Astrocyte (in vitro differentiated cells and primary cell): ENCODE measurements around the gene CACNA1F. TPM values are rescaled to one million over a fixed set of nuclear protein-coding genes. Genes with fewer than 3 reads are reported as not detected.

ENCODE experiments used
- DNase-seq: peaks from one replicate; pipeline ENCODE4 v3.0.0-alpha.2; 2010; ENCODE audit warnings: low read depth
- FAIRE-seq: peaks from 2 replicates; lab custom pipeline; 2011; peaks lifted over from hg19 to GRCh38; lab: Jason Lieb, UNC
- H2AFZ ChIP-seq: 2 replicates; pipeline ENCODE4 v1.6.0; 2012; ENCODE audit warnings: low read depth, low read length, inconsistent platforms
- H3K27ac ChIP-seq: 2 replicates; pipeline ENCODE4 v1.5.1; 2011; ENCODE audit warnings: low read depth, low read length, inconsistent platforms
- H3K27me3 ChIP-seq: 2 replicates; pipeline ENCODE4 v1.6.0; 2011; ENCODE audit warnings: low read length, inconsistent platforms; ENCODE audit not compliant: insufficient read depth
- H3K36me3 ChIP-seq: 2 replicates; pipeline ENCODE4 v1.5.1; 2011; ENCODE audit warnings: low read length, inconsistent platforms; ENCODE audit not compliant: insufficient read depth
- H3K4me1 ChIP-seq: 2 replicates; pipeline ENCODE4 v1.5.1; 2011; ENCODE audit warnings: low read length, inconsistent platforms; ENCODE audit not compliant: insufficient read depth
- H3K4me2 ChIP-seq: 2 replicates; pipeline ENCODE4 v1.6.0; 2012; ENCODE audit warnings: low read length, inconsistent platforms
- H3K4me3 ChIP-seq: 2 replicates; pipeline ENCODE4 v1.5.1; 2011; ENCODE audit warnings: low read depth, mild to moderate bottlenecking, low read length, inconsistent platforms; ENCODE audit not compliant: insufficient read depth
- H3K79me2 ChIP-seq: 2 replicates; pipeline ENCODE4 v1.6.0; 2012; ENCODE audit warnings: mild to moderate bottlenecking, low read length, inconsistent platforms; ENCODE audit not compliant: insufficient read depth
- H3K9ac ChIP-seq: 2 replicates; pipeline ENCODE4 v1.6.0; 2012; ENCODE audit warnings: mild to moderate bottlenecking, low read length, inconsistent platforms
- H3K9me3 ChIP-seq: 2 replicates; pipeline ENCODE4 v1.5.1; 2012; ENCODE audit warnings: low read depth, mild to moderate bottlenecking, low read length, inconsistent platforms; ENCODE audit not compliant: insufficient read depth
- H4K20me1 ChIP-seq: 2 replicates; pipeline ENCODE4 v1.6.0; 2012; ENCODE audit warnings: low read length, inconsistent platforms; ENCODE audit not compliant: insufficient read depth
- H3K27ac Mint-ChIP-seq: one replicate; pipeline ENCODE4 v1.8.0; 2021; ENCODE audit warnings: mild to moderate bottlenecking, mixed read lengths; ENCODE audit not compliant: unreplicated experiment
- H3K27me3 Mint-ChIP-seq: one replicate; pipeline ENCODE4 v1.8.0; 2021; ENCODE audit warnings: low read depth, mixed read lengths; ENCODE audit not compliant: unreplicated experiment
- H3K36me3 Mint-ChIP-seq: one replicate; pipeline ENCODE4 v1.8.0; 2021; ENCODE audit warnings: low read depth, mixed read lengths; ENCODE audit not compliant: unreplicated experiment
- H3K4me1 Mint-ChIP-seq: one replicate; pipeline ENCODE4 v1.8.0; 2021; ENCODE audit warnings: low read depth, mixed read lengths; ENCODE audit not compliant: unreplicated experiment
- H3K4me3 Mint-ChIP-seq: one replicate; pipeline ENCODE4 v1.8.0; 2021; ENCODE audit warnings: mild to moderate bottlenecking, moderate library complexity, mixed read lengths; ENCODE audit not compliant: unreplicated experiment
- H3K9me3 Mint-ChIP-seq: one replicate; pipeline ENCODE4 v1.8.0; 2021; ENCODE audit warnings: mild to moderate bottlenecking, mixed read lengths; ENCODE audit not compliant: unreplicated experiment
- EZH2 ChIP-seq: IDR thresholded peaks from 2 replicates; pipeline ENCODE4 v1.6.1; 2012; ENCODE audit warnings: mild to moderate bottlenecking, low read length, inconsistent platforms; ENCODE audit not compliant: insufficient read depth
- total RNA-seq: library from RNA; stranded (reverse); gene quantifications from 2 replicates; pipeline ENCODE4 v1.2.1, GENCODE V29; 2021
- TF ChIP-seq, protein P1 (sequence below): IDR thresholded peaks from 2 replicates; pipeline ENCODE4 v1.5.1; 2011; ENCODE audit warnings: low read depth, mild to moderate bottlenecking, inconsistent platforms, low read length, moderate library complexity; ENCODE audit not compliant: insufficient read depth

CACNA1F gene
- total RNA-seq, 1 donor from 2014 or later = not detected

DNA sequence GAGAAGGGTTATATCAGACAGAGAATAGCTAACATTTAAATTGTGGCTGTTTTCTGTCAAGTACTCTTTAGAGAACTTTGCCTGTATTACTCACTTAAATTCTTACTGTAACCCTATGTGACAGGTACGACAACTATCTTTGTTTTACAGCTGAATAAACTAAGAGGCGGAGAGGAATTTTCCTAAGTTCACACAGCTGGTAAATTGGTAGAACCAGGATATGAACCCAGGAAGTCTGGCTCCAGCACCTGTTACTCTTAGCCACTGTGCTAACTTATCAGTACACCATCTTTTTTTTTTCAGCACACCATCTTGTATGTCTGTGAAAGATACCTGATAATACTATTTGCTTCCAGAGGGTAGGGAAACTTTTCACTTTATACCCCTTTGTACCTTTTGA is 31.1 kb downstream of the CACNA1F start:
- no peak overlapping the region for H3K27ac ChIP-seq
- H3K4me1 ChIP-seq = no peaks in the 10 kb centered on the region
- H3K27ac Mint-ChIP-seq = no peak overlapping the region
- H3K27me3 Mint-ChIP-seq = peaks cover 8% of the 10 kb centered on the region
- H2AFZ ChIP-seq = no peak overlapping the region
- H3K9ac ChIP-seq = no peak overlapping the region
- H3K4me3 Mint-ChIP-seq = no peak overlapping the region
- H3K79me2 ChIP-seq = no peaks in the 10 kb centered on the region
- DNase-seq (no peak), FAIRE-seq (peak; percentile 89)
- TF ChIP-seq, protein P1, sequence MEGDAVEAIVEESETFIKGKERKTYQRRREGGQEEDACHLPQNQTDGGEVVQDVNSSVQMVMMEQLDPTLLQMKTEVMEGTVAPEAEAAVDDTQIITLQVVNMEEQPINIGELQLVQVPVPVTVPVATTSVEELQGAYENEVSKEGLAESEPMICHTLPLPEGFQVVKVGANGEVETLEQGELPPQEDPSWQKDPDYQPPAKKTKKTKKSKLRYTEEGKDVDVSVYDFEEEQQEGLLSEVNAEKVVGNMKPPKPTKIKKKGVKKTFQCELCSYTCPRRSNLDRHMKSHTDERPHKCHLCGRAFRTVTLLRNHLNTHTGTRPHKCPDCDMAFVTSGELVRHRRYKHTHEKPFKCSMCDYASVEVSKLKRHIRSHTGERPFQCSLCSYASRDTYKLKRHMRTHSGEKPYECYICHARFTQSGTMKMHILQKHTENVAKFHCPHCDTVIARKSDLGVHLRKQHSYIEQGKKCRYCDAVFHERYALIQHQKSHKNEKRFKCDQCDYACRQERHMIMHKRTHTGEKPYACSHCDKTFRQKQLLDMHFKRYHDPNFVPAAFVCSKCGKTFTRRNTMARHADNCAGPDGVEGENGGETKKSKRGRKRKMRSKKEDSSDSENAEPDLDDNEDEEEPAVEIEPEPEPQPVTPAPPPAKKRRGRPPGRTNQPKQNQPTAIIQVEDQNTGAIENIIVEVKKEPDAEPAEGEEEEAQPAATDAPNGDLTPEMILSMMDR = no peak
- TF ChIP-seq EZH2 = no peak
- no peaks in the 10 kb centered on the region for H3K36me3 ChIP-seq
- no peaks in the 10 kb centered on the region for H3K9me3 Mint-ChIP-seq
- no peaks in the 10 kb centered on the region for H3K9me3 ChIP-seq
- no peak overlapping the region for H3K4me2 ChIP-seq
- no peaks in the 10 kb centered on the region for H4K20me1 ChIP-seq
- H3K36me3 Mint-ChIP-seq = no peaks in the 10 kb centered on the region
- no peak overlapping the region for H3K4me3 ChIP-seq
- no peaks in the 10 kb centered on the region for H3K4me1 Mint-ChIP-seq
- no peaks in the 10 kb centered on the region for H3K27me3 ChIP-seq

DNA sequence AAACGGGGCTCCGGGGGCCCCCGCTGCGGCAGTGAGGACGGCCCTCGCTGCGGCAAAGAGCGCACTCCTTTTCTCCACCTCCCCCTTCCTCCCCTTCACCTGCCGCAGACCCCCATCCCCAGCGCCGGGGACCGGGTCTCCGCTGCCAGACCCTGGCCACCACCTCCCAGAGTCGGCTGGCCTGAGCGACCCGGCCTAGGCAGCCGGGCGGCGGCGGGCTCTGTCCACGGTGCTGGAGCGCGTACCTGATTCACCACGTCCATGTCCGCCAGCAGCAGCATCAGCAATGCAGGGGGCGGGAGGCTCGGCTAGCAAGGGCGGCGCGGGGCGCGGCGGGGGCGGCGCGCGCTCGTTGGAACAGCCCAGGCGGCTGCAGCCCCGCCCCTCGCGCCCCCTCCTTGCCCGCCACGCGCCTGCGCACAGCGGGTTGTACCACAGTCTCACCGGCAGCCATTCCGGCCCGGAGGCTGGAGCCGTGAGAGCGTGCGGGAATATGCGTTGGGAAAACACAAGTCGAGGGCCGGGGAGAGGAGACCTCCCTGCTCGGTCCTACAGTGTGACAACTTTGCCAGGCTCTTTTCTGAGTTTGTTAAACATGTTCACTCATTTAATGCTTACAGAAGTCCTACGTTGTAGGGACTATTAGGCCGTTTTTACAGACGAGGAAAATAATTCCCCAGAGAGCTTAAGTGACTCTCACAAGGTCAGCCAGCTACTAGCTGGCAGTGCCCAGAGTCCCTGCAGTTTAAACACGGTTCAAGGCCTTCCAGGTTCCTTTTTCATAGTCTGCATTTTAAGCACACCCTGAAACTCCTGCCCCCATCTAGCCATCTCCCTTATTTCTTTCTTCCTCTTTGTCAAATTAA is 33.0 kb downstream of the CACNA1F start, which contains the start of gene SYP:
TSS of gene SYP (minus strand) at position 288 of the 866 bp plus-strand sequence. CDS start at position 281, 7 bp downstream.
- no peaks in the 10 kb centered on the region for H3K79me2 ChIP-seq
- no peaks in the 10 kb centered on the region for H3K9me3 ChIP-seq
- no peaks in the 10 kb centered on the region for H3K36me3 ChIP-seq
- H3K4me1 ChIP-seq = no peaks in the 10 kb centered on the region
- H3K4me3 ChIP-seq = no peak within 1 kb of the TSS
- FAIRE-seq (peak; percentile 87), DNase-seq (peak; percentile 62)
- peaks cover 7% of the 10 kb centered on the region for H3K27me3 Mint-ChIP-seq
- H3K4me2 ChIP-seq = peak within 1 kb of the TSS; percentile 79
- H3K9ac ChIP-seq = peak within 1 kb of the TSS; percentile 56
- H3K36me3 Mint-ChIP-seq = no peaks in the 10 kb centered on the region
- H3K27me3 ChIP-seq = no peaks in the 10 kb centered on the region
- peak within 1 kb of the TSS; percentile 71 for H2AFZ ChIP-seq
- H3K4me3 Mint-ChIP-seq = no peak within 1 kb of the TSS
- TF ChIP-seq, protein P1 = no peak
- no peak for TF ChIP-seq EZH2
- H3K9me3 Mint-ChIP-seq = no peaks in the 10 kb centered on the region
- peak within 1 kb of the TSS; percentile 26 for H3K27ac Mint-ChIP-seq
- H3K27ac ChIP-seq = no peak within 1 kb of the TSS
- no peaks in the 10 kb centered on the region for H4K20me1 ChIP-seq
- no peaks in the 10 kb centered on the region for H3K4me1 Mint-ChIP-seq

GRCh38 chrX:49199315-49199595 is 33.9 kb downstream of the CACNA1F start:
- Histone ChIP-seq H3K9me3 (no peaks in the 10 kb centered on the region), H3K4me3 (no peak overlapping the region), H3K4me1 (no peaks in the 10 kb centered on the region), H3K4me2 (no peak overlapping the region), H3K36me3 (no peaks in the 10 kb centered on the region), H3K27me3 (no peaks in the 10 kb centered on the region), H2AFZ (no peak overlapping the region), H3K27ac (no peak overlapping the region), H4K20me1 (no peaks in the 10 kb centered on the region), H3K9ac (no peak overlapping the region), H3K79me2 (no peaks in the 10 kb centered on the region)
- Mint-ChIP-seq H3K27ac (no peak overlapping the region), H3K4me1 (no peaks in the 10 kb centered on the region), H3K4me3 (no peak overlapping the region), H3K9me3 (no peaks in the 10 kb centered on the region), H3K36me3 (no peaks in the 10 kb centered on the region), H3K27me3 (peaks cover 6% of the 10 kb centered on the region)
- TF ChIP-seq EZH2 = no peak
- TF ChIP-seq, protein P1 = no peak
- DNase-seq (no peak), FAIRE-seq (no peak)
